B cell (primary cell): ENCODE measurements around the gene ZCCHC7. TPM values are rescaled to one million over a fixed set of nuclear protein-coding genes. Genes with fewer than 3 reads are reported as not detected.

Source experiments
- ATAC-seq: fragments of 200-7000 bp; cut with Tn5 transposase; one replicate; pipeline ENCODE4 v1.10.0; 2021; ENCODE audit warnings: low read depth, mild to moderate bottlenecking, moderate number of reproducible peaks, moderate library complexity
- CTCF ChIA-PET: fragments of 350-600 bp; sonication (Branson Sonifier 250); formaldehyde crosslinking; loops from one replicate; lab custom pipeline; 2021; ENCODE audit warnings: antibody characterized with exemption, inconsistent platforms; lab: Charles Lee
- POLR2A ChIA-PET: fragments of 350-600 bp; sonication (Branson Sonifier 250); formaldehyde crosslinking; loops from one replicate; lab custom pipeline; 2021; ENCODE audit warnings: antibody characterized with exemption; lab: Charles Lee
- DNase-seq: peaks from one replicate; pipeline ENCODE4 v3.0.0; 2013
- H2AFZ ChIP-seq: 2 replicates; pipeline ENCODE4 v1.6.1; 2012; ENCODE audit warnings: mild to moderate bottlenecking, low read depth, low read length; ENCODE audit not compliant: insufficient read depth, poor library complexity, severe bottlenecking
- H3K27ac ChIP-seq, 2 donors: 1 replicate in 1 of 2; 2 replicates in 1 of 2; pipeline ENCODE4 v1.5.1; 2012 to 2013; ENCODE audit warnings: low read length in 2 of 2, mild to moderate bottlenecking in 2 of 2, moderate library complexity in 1 of 2
- H3K27me3 ChIP-seq, 4 experiments: fragments of 200-600 bp in 1 of 4; sonication (generic) in 1 of 4; replicated peaks in 1 of 4; 1 replicate in 2 of 4; 2 replicates in 2 of 4; pipeline versions ENCODE4 v1.6.1 to v1.7.0; 2013 to 2016; ENCODE audit warnings: low read length in 3 of 4, mild to moderate bottlenecking in 2 of 4, mixed read lengths in 1 of 4, moderate library complexity in 1 of 4; ENCODE audit not compliant: insufficient read depth in 4 of 4, control insufficient read depth in 3 of 4; ENCODE audit errors: control extremely low read depth in 1 of 4
- H3K36me3 ChIP-seq, 2 experiments: replicated peaks in 1 of 2; 1 replicate in 1 of 2; 2 replicates in 1 of 2; pipeline versions ENCODE4 v1.6.1 to v1.7.1; 2013; ENCODE audit warnings: low read length in 1 of 2; ENCODE audit not compliant: insufficient read depth in 2 of 2, control insufficient read depth in 1 of 2; ENCODE audit errors: control extremely low read depth in 1 of 2, extremely low read depth in 1 of 2
- H3K4me1 ChIP-seq, 2 donors: fragments of 200-600 bp in 1 of 2; sonication (generic) in 1 of 2; 1 replicate in 1 of 2; 2 replicates in 1 of 2; pipeline versions ENCODE4 v1.5.1 to v1.6.1; 2013 to 2017; ENCODE audit warnings: low read length in 2 of 2; ENCODE audit not compliant: control insufficient read depth in 2 of 2, insufficient read depth in 2 of 2
- H3K4me2 ChIP-seq: replicated peaks from 2 replicates; pipeline ENCODE3; 2012; ENCODE audit warnings: mild to moderate bottlenecking, low read depth, low read length; ENCODE audit not compliant: poor library complexity, severe bottlenecking
- H3K4me3 ChIP-seq, 5 experiments: fragments of 200-600 bp in 1 of 5; sonication (generic) in 1 of 5; 1 replicate in 3 of 5; 2 replicates in 2 of 5; pipeline versions ENCODE4 v1.5.1 to v1.7.0; 2011 to 2016; ENCODE audit warnings: low read length in 4 of 5, mild to moderate bottlenecking in 4 of 5, low read depth in 2 of 5, control low read depth in 1 of 5, moderate library complexity in 1 of 5; ENCODE audit not compliant: insufficient read depth in 1 of 5; ENCODE audit errors: control extremely low read depth in 1 of 5, extremely low read depth in 1 of 5
- H3K79me2 ChIP-seq: fragments of 200-600 bp; sonication (generic); one replicate; pipeline ENCODE4 v1.6.0; 2016; ENCODE audit warnings: low read length; ENCODE audit not compliant: control insufficient read depth, insufficient read depth
- H3K9ac ChIP-seq: fragments of 200-600 bp; sonication (generic); 2 replicates; pipeline ENCODE4 v1.6.1; 2017; ENCODE audit warnings: mild to moderate bottlenecking, low read length, moderate library complexity
- H3K9me3 ChIP-seq, 3 donors: one replicate each; pipeline versions ENCODE4 v1.6.1 to v1.7.1; 2013; ENCODE audit warnings: low read length in 2 of 3; ENCODE audit not compliant: control insufficient read depth in 2 of 3, insufficient read depth in 1 of 3; ENCODE audit errors: control extremely low read depth in 1 of 3
- H4K20me1 ChIP-seq: 2 replicates; pipeline ENCODE4 v1.6.0; 2012; ENCODE audit warnings: mild to moderate bottlenecking, low read length; ENCODE audit not compliant: insufficient read depth, control insufficient read depth, poor library complexity, severe bottlenecking
- H3K27ac Mint-ChIP-seq: one replicate; pipeline ENCODE4 v1.8.0; 2021; ENCODE audit warnings: mixed read lengths
- H3K27me3 Mint-ChIP-seq: one replicate; pipeline ENCODE4 v1.8.0; 2021; ENCODE audit warnings: mixed read lengths
- H3K4me1 Mint-ChIP-seq: one replicate; pipeline ENCODE4 v1.8.0; 2021; ENCODE audit warnings: mixed read lengths
- H3K4me3 Mint-ChIP-seq: one replicate; pipeline ENCODE4 v1.8.0; 2021; ENCODE audit warnings: mixed read lengths
- H3K9me3 Mint-ChIP-seq: one replicate; pipeline ENCODE4 v1.8.0; 2022; ENCODE audit warnings: mixed read lengths; ENCODE audit not compliant: insufficient read depth
- CTCF ChIP-seq: fragments of 200-600 bp; IDR thresholded peaks from one replicate; pipeline ENCODE4 v1.8.0; 2022; ENCODE audit warnings: antibody characterized with exemption, mild to moderate bottlenecking
- EZH2 ChIP-seq: IDR thresholded peaks from 2 replicates; pipeline ENCODE4 v1.6.1; 2012; ENCODE audit warnings: borderline replicate concordance, low read depth, mild to moderate bottlenecking, moderate library complexity, low read length; ENCODE audit not compliant: insufficient read depth, poor library complexity, severe bottlenecking
- WGBS: methylation state at CpG from one replicate; pipeline ENCODE4 v1.1.5; 2013; ENCODE audit warnings: missing lambda C conversion rate; ENCODE audit not compliant: insufficient coverage; 5-methylcytosine and 5-hydroxymethylcytosine counted together
- intact Hi-C: fragments of 100-400 bp; cut with micrococcal nuclease; formaldehyde crosslinking; loops from one replicate; pipeline ENCODE4 v1.10.0; 2022
- polyA plus RNA-seq: library from polyadenylated mRNA; depleted of rRNA; stranded (reverse); fragments of >200 nt; gene quantifications from 2 replicates; pipeline ENCODE4 v1.2.3, GENCODE V29; 2012
- total RNA-seq, 2 donors: library from RNA; stranded (reverse); fragments of 120-200 nt in 1 of 2; gene quantifications; 1 replicate in 1 of 2; 2 replicates in 1 of 2; pipeline versions ENCODE4 v1.2.3 to v1.2.4, GENCODE V29; 2013 to 2022

The ZCCHC7 gene
- total and polyA plus RNA-seq, 2 donors (not counting 1 experiment from before 2014, with no cell fraction given): 56.3 to 83.5 TPM

DNA sequence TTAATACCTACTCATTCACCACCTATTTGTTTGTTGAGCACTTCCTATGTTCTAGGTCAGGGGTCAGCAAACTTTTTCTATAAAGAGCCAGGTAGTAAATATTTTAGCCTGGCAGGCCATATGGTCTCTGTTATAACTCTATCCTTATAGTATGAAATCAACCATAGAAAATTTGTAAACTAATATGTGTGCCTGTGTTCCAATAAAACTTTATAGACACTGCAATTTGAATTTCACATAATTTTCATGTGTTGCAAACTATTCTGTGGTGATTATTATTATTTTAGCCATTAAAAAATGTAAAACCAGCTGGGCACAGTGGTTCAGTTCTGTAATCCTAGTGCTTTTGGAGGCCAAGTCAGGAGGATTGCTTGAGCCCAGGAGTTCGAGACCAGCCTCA, 223.3 kb downstream of the ZCCHC7 start:
- ChIA-PET CTCF (no interaction called here), POLR2A (no interaction called here)
- TF ChIP-seq CTCF (no peak), EZH2 (no peak)
- Mint-ChIP-seq H3K27ac (peak overlapping the region; percentile 34), H3K4me3 (no peak overlapping the region), H3K27me3 (no peaks in the 10 kb centered on the region), H3K9me3 (no peaks in the 10 kb centered on the region), H3K4me1 (peaks cover 40% of the 10 kb centered on the region)
- no peak overlapping the region for H3K4me2 ChIP-seq
- peaks cover 4 to 18% of the 10 kb centered on the region in 2 experiments for H3K36me3 ChIP-seq
- H3K27me3 ChIP-seq: no peaks in the 10 kb centered on the region
- no peaks in the 10 kb centered on the region for H3K9me3 ChIP-seq
- H3K27ac ChIP-seq: no peak overlapping the region
- intact Hi-C loops: no loop called here
- no peak overlapping the region for H3K4me3 ChIP-seq
- no peak overlapping the region for H3K9ac ChIP-seq
- H2AFZ ChIP-seq: no peak overlapping the region
- ATAC-seq (no peak), DNase-seq (no peak)
- peaks cover 87% of the 10 kb centered on the region for H3K79me2 ChIP-seq
- peaks cover 4% of the 10 kb centered on the region for H4K20me1 ChIP-seq
- peaks cover 34 to 48% of the 10 kb centered on the region in 2 donors for H3K4me1 ChIP-seq
- WGBS: no CpG with 5 or more reads among the region's 1 CpG

GRCh38 chr9:37345038-37345437, 224.7 kb downstream of the ZCCHC7 start:
- no peaks in the 10 kb centered on the region for H3K9me3 ChIP-seq
- H3K27me3 Mint-ChIP-seq: no peaks in the 10 kb centered on the region
- ChIA-PET CTCF (no interaction called here), POLR2A (interaction anchor here (0.6 to 0.7 kb wide), 2 partner anchors 64 to 154 kb away, joined by 3 read pairs; no protein-coding TSS in a partner anchor)
- peaks cover 10 to 26% of the 10 kb centered on the region in 2 experiments for H3K36me3 ChIP-seq
- ATAC-seq (no peak), DNase-seq (no peak)
- no peaks in the 10 kb centered on the region for H3K9me3 Mint-ChIP-seq
- H3K4me2 ChIP-seq: no peak overlapping the region
- H3K4me1 ChIP-seq: peaks cover 22 to 35% of the 10 kb centered on the region in 2 donors
- intact Hi-C loops: no loop called here
- peaks cover 81% of the 10 kb centered on the region for H3K79me2 ChIP-seq
- no peak overlapping the region for H3K4me3 Mint-ChIP-seq
- H3K9ac ChIP-seq: no peak overlapping the region
- TF ChIP-seq EZH2: no peak
- no peak for TF ChIP-seq CTCF
- no peak overlapping the region for H2AFZ ChIP-seq
- WGBS: 100% methylated on average over 1 of the region's 3 CpGs
- H3K27ac Mint-ChIP-seq: no peak overlapping the region
- H4K20me1 ChIP-seq: peaks cover 4% of the 10 kb centered on the region
- H3K27me3 ChIP-seq: no peaks in the 10 kb centered on the region
- H3K4me1 Mint-ChIP-seq: peaks cover 30% of the 10 kb centered on the region
- H3K27ac ChIP-seq: no peak overlapping the region
- H3K4me3 ChIP-seq: no peak overlapping the region
